Measurements from ENCODE around the gene MYOZ1. TPM values are rescaled to one million over a fixed set of nuclear protein-coding genes. Genes with fewer than 3 reads are reported as not detected.
"Not testable (repeated sequence)": the region's sequence is repeated elsewhere in the genome, so short reads cannot be mapped to it uniquely, and the experiment has no call there.

MYOZ1 gene, protein sequence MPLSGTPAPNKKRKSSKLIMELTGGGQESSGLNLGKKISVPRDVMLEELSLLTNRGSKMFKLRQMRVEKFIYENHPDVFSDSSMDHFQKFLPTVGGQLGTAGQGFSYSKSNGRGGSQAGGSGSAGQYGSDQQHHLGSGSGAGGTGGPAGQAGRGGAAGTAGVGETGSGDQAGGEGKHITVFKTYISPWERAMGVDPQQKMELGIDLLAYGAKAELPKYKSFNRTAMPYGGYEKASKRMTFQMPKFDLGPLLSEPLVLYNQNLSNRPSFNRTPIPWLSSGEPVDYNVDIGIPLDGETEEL
- under 1 TPM in 5 of 8 experiments, not detected in 3; 0.11 to 0.64 (median 0.51) TPM for total RNA-seq

GRCh38 chr10:73641328-73642060, at the start of gene MYOZ1:
Gene MYOZ1, minus strand, starts transcription at chr10:73641474. Its CDS starts 1,457 bp downstream, at chr10:73640017.
- no peaks in the 10 kb centered on the region for H3K4me1 ChIP-seq (replicated peaks in 1 of 2)
- H3K4me3 ChIP-seq: no peak within 1 kb of the TSS
- WGBS, 10 experiments: 40 to 100% (median 90%) methylated on average over 1 to 5 of the region's 9 CpGs; no CpG with 5 or more reads in 4 of the 10 experiments
- in situ Hi-C loops (cut with MboI; ENCODE audit: low pct_unique_long_range_greater_than_20kb in 2 of 9, low sequenced_read_pairs in 9 of 9, unreplicated experiment in 9 of 9): loop anchor here in 7 of 9 experiments (5.0 to 25.0 kb wide), 3 partner anchors 104 to 109 kb away; no protein-coding TSS in a partner anchor
- no peak within 1 kb of the TSS for H3K27ac ChIP-seq
- ATAC-seq (replicated peaks in 6 of 8): peak in 2 of 8 experiments; percentile 27 to 60

GRCh38 chr10:73690755-73691154, 49.5 kb upstream of the MYOZ1 start:
- H3K4me1 ChIP-seq (replicated peaks in 1 of 2); H3K27ac ChIP-seq; H3K4me3 ChIP-seq; in situ Hi-C loops (cut with MboI; ENCODE audit: low pct_unique_long_range_greater_than_20kb in 2 of 9, low sequenced_read_pairs in 9 of 9, unreplicated experiment in 9 of 9); ATAC-seq (replicated peaks in 6 of 8): not testable (repeated sequence)
- 90 to 100% (median 100%) methylated on average over 1 to 4 of the region's 6 CpGs; no CpG with 5 or more reads in 3 of the 10 experiments for WGBS, 10 experiments

DNA sequence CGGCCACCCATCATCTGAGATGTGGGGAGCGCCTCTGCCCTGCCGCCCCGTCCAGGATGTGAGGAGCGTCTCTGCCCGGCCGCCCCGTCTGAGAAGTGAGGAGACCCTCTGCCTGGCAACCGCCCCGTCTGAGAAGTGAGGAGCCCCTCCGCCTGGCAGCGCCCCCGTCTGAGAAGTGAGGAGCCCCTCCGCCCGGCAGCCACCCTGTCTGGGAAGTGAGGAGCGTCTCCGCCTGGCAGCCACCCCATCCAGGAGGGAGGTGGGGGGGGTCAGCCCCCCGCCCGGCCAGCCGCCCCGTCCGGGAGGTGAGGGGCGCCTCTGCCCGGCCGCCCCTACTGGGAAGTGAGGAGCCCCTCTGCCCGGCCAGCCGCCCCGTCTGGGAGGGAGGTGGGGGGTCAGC, 48.3 kb upstream of the MYOZ1 start:
- in situ Hi-C loops (cut with MboI; ENCODE audit: low pct_unique_long_range_greater_than_20kb in 2 of 9, low sequenced_read_pairs in 9 of 9, unreplicated experiment in 9 of 9): not testable (repeated sequence)
- no CpG with 5 or more reads among the region's 28 CpGs for whole genome bisulfite sequencing, 10 experiments

DNA sequence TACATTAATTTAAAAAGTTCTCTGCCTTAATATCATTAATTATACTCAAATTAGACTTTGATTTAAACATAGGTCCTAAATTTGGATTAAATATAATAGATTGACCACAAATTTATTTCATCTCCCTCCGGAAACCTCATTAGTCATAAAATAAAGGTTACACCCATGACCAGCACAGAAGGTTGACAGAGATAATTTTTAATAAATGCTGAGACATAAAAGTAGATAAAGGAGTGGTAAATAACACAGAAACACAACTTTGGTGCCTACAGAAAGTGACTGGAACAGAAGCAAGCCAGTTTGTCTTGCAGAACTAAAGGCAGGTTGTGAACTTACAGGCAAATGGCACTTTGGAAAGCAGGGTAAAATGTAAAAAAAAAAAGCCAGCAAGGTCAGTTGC, 46.4 kb upstream of the MYOZ1 start:
- ATAC-seq (replicated peaks in 6 of 8); in situ Hi-C loops (cut with MboI; ENCODE audit: low pct_unique_long_range_greater_than_20kb in 2 of 9, low sequenced_read_pairs in 9 of 9, unreplicated experiment in 9 of 9); H3K27ac ChIP-seq; H3K4me3 ChIP-seq; H3K4me1 ChIP-seq (replicated peaks in 1 of 2): not testable (repeated sequence)
- WGBS, 10 experiments: 0 to 100% (median 96%) methylated on average over 1 of the region's 1 CpG; no CpG with 5 or more reads in 2 of the 10 experiments

More for the DNA sequence above, 48.3 kb upstream of the MYOZ1 start:
- not testable (repeated sequence) for H3K4me3 ChIP-seq; H3K27ac ChIP-seq; ATAC-seq (replicated peaks in 6 of 8); H3K4me1 ChIP-seq (replicated peaks in 1 of 2)

GRCh38 chr10:73674546-73674945, 33.3 kb upstream of the MYOZ1 start:
- no CpG with 5 or more reads among the region's 20 CpGs for WGBS, 10 experiments

DNA sequence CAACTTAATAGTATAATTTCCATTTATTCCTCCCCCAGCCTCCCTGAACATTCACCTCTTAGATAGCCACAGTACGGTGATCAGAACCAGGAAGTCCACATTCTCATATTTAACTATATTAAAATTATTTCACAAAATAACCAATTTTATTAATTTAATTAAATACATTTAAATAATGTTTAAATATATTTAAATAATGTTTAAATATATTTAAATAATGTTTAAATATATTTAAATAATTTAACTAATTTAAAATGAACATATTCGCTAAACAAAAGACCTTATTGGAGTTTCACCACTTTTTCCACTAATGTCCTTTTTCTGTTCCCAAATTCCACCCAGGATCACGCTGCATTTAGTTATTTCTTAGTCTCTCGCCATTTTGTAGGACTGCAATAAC, 27.1 kb upstream of the MYOZ1 start:
- WGBS, 10 experiments: no CpG with 5 or more reads among the region's 4 CpGs
- H3K4me3 ChIP-seq; in situ Hi-C loops (cut with MboI; ENCODE audit: low pct_unique_long_range_greater_than_20kb in 2 of 9, low sequenced_read_pairs in 9 of 9, unreplicated experiment in 9 of 9); H3K27ac ChIP-seq; H3K4me1 ChIP-seq (replicated peaks in 1 of 2); ATAC-seq (replicated peaks in 6 of 8): not testable (repeated sequence)

More at GRCh38 chr10:73674546-73674945, 33.3 kb upstream of the MYOZ1 start:
- ATAC-seq (replicated peaks in 6 of 8); H3K27ac ChIP-seq; H3K4me1 ChIP-seq (replicated peaks in 1 of 2); in situ Hi-C loops (cut with MboI; ENCODE audit: low pct_unique_long_range_greater_than_20kb in 2 of 9, low sequenced_read_pairs in 9 of 9, unreplicated experiment in 9 of 9); H3K4me3 ChIP-seq: not testable (repeated sequence)

- H3K4me3 ChIP-seq; H3K27ac ChIP-seq; ATAC-seq (replicated peaks in 6 of 8); H3K4me1 ChIP-seq (replicated peaks in 1 of 2); in situ Hi-C loops (cut with MboI; ENCODE audit: low pct_unique_long_range_greater_than_20kb in 2 of 9, low sequenced_read_pairs in 9 of 9, unreplicated experiment in 9 of 9): not testable (repeated sequence)
- WGBS, 10 experiments: 80% methylated on average over 1 of the region's 5 CpGs; no CpG with 5 or more reads in 9 of the 10 experiments
These were observed 25.0 kb upstream of the MYOZ1 start for GRCh38 chr10:73666153-73666809.

DNA sequence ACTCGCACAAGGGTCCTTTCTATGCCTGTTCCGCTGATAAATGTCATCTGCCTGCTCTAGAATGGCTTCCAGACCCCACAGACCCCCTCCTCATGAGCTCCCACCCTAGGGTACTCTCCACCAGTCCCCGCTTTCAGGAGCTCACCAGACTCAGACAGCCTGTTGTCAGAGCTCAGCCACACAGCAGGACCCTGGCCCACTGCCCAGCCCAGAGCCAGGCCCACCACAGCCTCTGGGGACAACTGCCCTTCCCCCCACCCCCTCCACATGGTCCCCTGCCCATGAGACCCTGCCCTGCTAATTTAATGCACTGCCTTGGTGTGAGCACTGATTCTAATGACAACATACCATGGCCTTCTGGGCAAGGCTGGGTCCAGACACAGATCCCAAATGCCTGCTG, 24.3 kb upstream of the MYOZ1 start:
- H3K27ac ChIP-seq; H3K4me1 ChIP-seq (replicated peaks in 1 of 2); in situ Hi-C loops (cut with MboI; ENCODE audit: low pct_unique_long_range_greater_than_20kb in 2 of 9, low sequenced_read_pairs in 9 of 9, unreplicated experiment in 9 of 9); ATAC-seq (replicated peaks in 6 of 8); H3K4me3 ChIP-seq: not testable (repeated sequence)
- WGBS, 10 experiments: 80% methylated on average over 1 of the region's 3 CpGs; no CpG with 5 or more reads in 9 of the 10 experiments

DNA sequence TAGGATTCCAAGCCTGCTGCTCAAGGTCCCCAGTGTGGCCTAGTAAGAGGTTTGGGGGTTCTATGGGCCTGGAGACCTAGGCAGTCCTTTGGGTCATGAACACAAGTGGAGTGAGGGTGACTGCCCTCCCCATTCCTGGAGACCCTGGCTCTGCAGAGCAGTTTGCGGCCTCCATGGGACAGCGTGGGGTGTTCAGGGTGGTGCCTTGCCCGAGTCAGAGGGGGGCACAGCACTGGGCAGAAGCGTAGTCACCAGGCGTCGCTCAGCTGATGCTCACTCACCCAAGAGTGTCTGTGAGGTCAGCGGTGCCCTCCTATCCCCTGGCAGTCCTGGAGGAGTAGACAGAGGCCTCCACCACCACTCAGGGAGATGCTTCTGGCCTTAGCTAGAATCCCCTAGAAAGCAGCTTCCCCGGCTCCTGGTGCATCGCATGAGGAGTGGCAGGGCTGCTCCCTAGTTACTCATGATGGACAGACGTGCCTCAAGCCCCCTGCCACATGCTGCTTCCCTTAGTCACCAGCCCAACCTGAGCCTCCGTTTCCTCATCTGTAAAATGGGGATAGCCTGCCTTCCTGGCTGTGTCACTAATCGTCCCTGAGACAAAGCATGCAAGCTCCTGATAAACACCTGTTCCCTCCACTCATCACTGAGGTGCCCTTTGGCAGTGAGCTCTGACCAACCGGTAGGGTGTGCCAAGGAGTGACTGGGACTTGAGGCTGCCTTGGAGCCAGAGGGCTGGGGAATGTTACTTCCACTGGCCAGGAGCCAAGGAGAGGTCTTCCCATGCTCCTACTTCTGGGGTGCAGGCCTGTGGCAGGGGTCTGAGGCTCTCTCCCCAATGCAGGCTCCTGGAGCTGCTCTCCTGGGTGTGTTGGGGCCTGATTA, 23.1 kb upstream of the MYOZ1 start:
- in situ Hi-C loops (cut with MboI; ENCODE audit: low pct_unique_long_range_greater_than_20kb in 2 of 9, low sequenced_read_pairs in 9 of 9, unreplicated experiment in 9 of 9); H3K4me1 ChIP-seq (replicated peaks in 1 of 2); H3K27ac ChIP-seq; ATAC-seq (replicated peaks in 6 of 8); H3K4me3 ChIP-seq: not testable (repeated sequence)
- WGBS, 10 experiments: 73 to 83% methylated on average over 1 to 2 of the region's 13 CpGs; no CpG with 5 or more reads in 8 of the 10 experiments

GRCh38 chr10:73663621-73664020, 22.3 kb upstream of the MYOZ1 start:
- H3K4me3 ChIP-seq; H3K4me1 ChIP-seq (replicated peaks in 1 of 2); in situ Hi-C loops (cut with MboI; ENCODE audit: low pct_unique_long_range_greater_than_20kb in 2 of 9, low sequenced_read_pairs in 9 of 9, unreplicated experiment in 9 of 9); ATAC-seq (replicated peaks in 6 of 8); H3K27ac ChIP-seq: not testable (repeated sequence)
- 83% methylated on average over 2 of the region's 10 CpGs; no CpG with 5 or more reads in 9 of the 10 experiments for WGBS, 10 experiments

GRCh38 chr10:73662705-73663104, 21.4 kb upstream of the MYOZ1 start:
- H3K4me1 ChIP-seq (replicated peaks in 1 of 2); H3K27ac ChIP-seq; ATAC-seq (replicated peaks in 6 of 8); H3K4me3 ChIP-seq; in situ Hi-C loops (cut with MboI; ENCODE audit: low pct_unique_long_range_greater_than_20kb in 2 of 9, low sequenced_read_pairs in 9 of 9, unreplicated experiment in 9 of 9): not testable (repeated sequence)
- WGBS, 10 experiments: 0 to 100% (median 85%) methylated on average over 1 to 6 of the region's 7 CpGs; no CpG with 5 or more reads in 6 of the 10 experiments

- 89% methylated on average over 3 of the region's 5 CpGs; no CpG with 5 or more reads in 9 of the 10 experiments for WGBS, 10 experiments
- ATAC-seq (replicated peaks in 6 of 8): no peak
- no peak within 1 kb of the TSS for H3K27ac ChIP-seq
- peaks cover 13 to 15% of the 10 kb centered on the region in 2 donors for H3K4me1 ChIP-seq (replicated peaks in 1 of 2)
- H3K4me3 ChIP-seq: no peak within 1 kb of the TSS
- in situ Hi-C loops (cut with MboI; ENCODE audit: low pct_unique_long_range_greater_than_20kb in 2 of 9, low sequenced_read_pairs in 9 of 9, unreplicated experiment in 9 of 9): no loop called here
These were observed 14.7 kb upstream of the MYOZ1 start, which contains the start of gene SYNPO2L for GRCh38 chr10:73655990-73656298. Gene SYNPO2L, minus strand, starts transcription at chr10:73656029. Its CDS starts 107 bp downstream, at chr10:73655922.

Measured in motor neuron (in vitro differentiated cells).